ENCODE measurements around the gene UBAP2.

GRCh38 chr9:33964086-33964768 lies 84.5 kb downstream of the UBAP2 start:
- TF ChIP-seq CTCF (conservative IDR thresholded peaks at IDR 0.05; ENCODE audit: low read depth, low read length), result no peak
- no peak for TF ChIP-seq EZH2 (IDR thresholded peaks at IDR 0.05; ENCODE audit: borderline replicate concordance, low read depth, low read length, poor library complexity, severe bottlenecking)
